Measurements from ENCODE around the gene ARF4.
"Not testable (repeated sequence)": the region's sequence is repeated elsewhere in the genome, so short reads cannot be mapped to it uniquely, and the experiment has no call there.

The ARF4 gene

GRCh38 chr3:57624801-57625200, 27.7 kb upstream of the ARF4 start:
- Mint-ChIP-seq H3K27ac (no peak overlapping the region), H3K4me3 (no peak overlapping the region), H3K36me3 (ENCODE audit: low read depth) (peaks cover 65% of the 10 kb centered on the region), H3K4me1 (no peaks in the 10 kb centered on the region), H3K27me3 (ENCODE audit: low read depth, poor library complexity) (no peaks in the 10 kb centered on the region), H3K9me3 (no peaks in the 10 kb centered on the region)
- TF ChIP-seq CTCF (IDR thresholded peaks at IDR 0.05), result no peak
- DNase-seq, result no peak

- Mint-ChIP-seq H3K27me3 (ENCODE audit: low read depth, poor library complexity) (no peaks in the 10 kb centered on the region), H3K9me3 (no peaks in the 10 kb centered on the region), H3K4me1 (no peaks in the 10 kb centered on the region), H3K36me3 (ENCODE audit: low read depth) (peaks cover 55% of the 10 kb centered on the region), H3K4me3 (no peak overlapping the region), H3K27ac (peak overlapping the region; percentile 37)
- no peak for TF ChIP-seq CTCF (IDR thresholded peaks at IDR 0.05)
- no peak for DNase-seq
Observed at GRCh38 chr3:57622362-57622761, 25.2 kb upstream of the ARF4 start.

- no peaks in the 10 kb centered on the region for H3K27me3 Mint-ChIP-seq (ENCODE audit: low read depth, poor library complexity)
- no peak for DNase-seq
- no peak overlapping the region for H3K27ac Mint-ChIP-seq
- TF ChIP-seq CTCF (IDR thresholded peaks at IDR 0.05), result no peak
- peaks cover 18% of the 10 kb centered on the region for H3K36me3 Mint-ChIP-seq (ENCODE audit: low read depth)
- H3K9me3 Mint-ChIP-seq, result peaks cover 4% of the 10 kb centered on the region
- H3K4me3 Mint-ChIP-seq, result no peak overlapping the region
- H3K4me1 Mint-ChIP-seq, result no peaks in the 10 kb centered on the region
Observed at GRCh38 chr3:57617739-57618138, 20.6 kb upstream of the ARF4 start.

GRCh38 chr3:57616233-57616632, 19.1 kb upstream of the ARF4 start:
- Mint-ChIP-seq H3K9me3 (peaks cover 17% of the 10 kb centered on the region), H3K4me3 (no peak overlapping the region), H3K27me3 (ENCODE audit: low read depth, poor library complexity) (no peaks in the 10 kb centered on the region), H3K36me3 (ENCODE audit: low read depth) (peaks cover 23% of the 10 kb centered on the region), H3K4me1 (no peaks in the 10 kb centered on the region), H3K27ac (no peak overlapping the region)
- no peak for TF ChIP-seq CTCF (IDR thresholded peaks at IDR 0.05)
- DNase-seq, result no peak

- H3K4me3 Mint-ChIP-seq, result not testable (repeated sequence)
Observed at GRCh38 chr3:57611870-57612269, 14.7 kb upstream of the ARF4 start.

GRCh38 chr3:57605683-57606082, 8.5 kb upstream of the ARF4 start:
- Mint-ChIP-seq H3K4me1 (no peaks in the 10 kb centered on the region), H3K4me3 (no peak overlapping the region), H3K27ac (no peak overlapping the region), H3K9me3 (peaks cover 57% of the 10 kb centered on the region), H3K36me3 (ENCODE audit: low read depth) (peaks cover 72% of the 10 kb centered on the region), H3K27me3 (ENCODE audit: low read depth, poor library complexity) (peaks cover 3% of the 10 kb centered on the region)
- TF ChIP-seq CTCF (IDR thresholded peaks at IDR 0.05), result no peak
- DNase-seq, result no peak

More at GRCh38 chr3:57611870-57612269, 14.7 kb upstream of the ARF4 start:
- not testable (repeated sequence) for H3K27me3 Mint-ChIP-seq (ENCODE audit: low read depth, poor library complexity); DNase-seq; H3K4me1 Mint-ChIP-seq; H3K27ac Mint-ChIP-seq
- H3K36me3 Mint-ChIP-seq (ENCODE audit: low read depth), result peaks cover 45% of the 10 kb centered on the region
- H3K9me3 Mint-ChIP-seq, result peaks cover 55% of the 10 kb centered on the region

Data from nephron progenitor cell (in vitro differentiated cells).